GM21526 (cell line): ENCODE measurements around the gene KRT16.
"Not testable (repeated sequence)": the region's sequence is repeated elsewhere in the genome, so short reads cannot be mapped to it uniquely, and the experiment has no call there.

Source experiments
- ATAC-seq: cut with Tn5 transposase; IDR thresholded peaks from one replicate; pipeline ENCODE4 v1.9.1; 2021; ENCODE audit warnings: moderate library complexity; ENCODE audit not compliant: unreplicated experiment, low FRiP score

Gene KRT16

GRCh38 chr17:41612376-41613160, at the start of gene KRT16:
TSS of gene KRT16 (minus strand) at chr17:41612767. CDS start at chr17:41612688, 79 bp downstream.
- not testable (repeated sequence) for ATAC-seq

GRCh38 chr17:41660221-41660711, 47.7 kb upstream of the KRT16 start:
- ATAC-seq: no peak

- no peak for ATAC-seq
Measured at GRCh38 chr17:41659427-41660212, 47.1 kb upstream of the KRT16 start.

GRCh38 chr17:41658846-41659245, 46.3 kb upstream of the KRT16 start:
- ATAC-seq: no peak

- ATAC-seq: no peak
Measured at GRCh38 chr17:41657936-41658335, 45.4 kb upstream of the KRT16 start.

DNA sequence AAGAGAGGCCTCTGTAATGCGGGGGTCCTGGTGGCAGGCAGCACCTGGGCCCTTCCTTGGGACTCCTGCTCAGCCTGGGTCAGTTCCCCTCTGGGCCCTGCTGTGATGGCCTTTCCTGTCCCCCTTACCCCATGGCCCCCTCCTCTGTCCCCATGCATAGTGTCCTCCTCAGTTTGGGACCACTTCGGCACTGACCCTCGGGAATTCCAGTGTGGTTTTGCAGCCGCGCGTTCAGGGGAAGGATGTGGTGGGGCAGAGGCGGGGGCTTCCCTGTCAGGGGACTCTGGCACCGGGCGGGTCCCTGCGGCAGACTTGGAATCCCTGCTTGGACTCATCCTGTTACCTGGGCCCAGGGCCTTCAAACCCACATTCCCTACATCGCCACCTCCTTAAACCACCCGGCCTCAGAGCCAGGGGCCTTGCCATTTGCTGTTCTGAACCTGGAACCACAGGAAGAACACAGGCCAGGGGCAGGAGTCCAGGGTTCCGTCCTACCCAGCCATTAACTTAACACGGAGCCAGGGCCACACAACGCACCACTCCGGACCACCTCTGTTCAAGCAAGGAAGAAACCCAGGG, 44.7 kb upstream of the KRT16 start:
- no peak for ATAC-seq

DNA sequence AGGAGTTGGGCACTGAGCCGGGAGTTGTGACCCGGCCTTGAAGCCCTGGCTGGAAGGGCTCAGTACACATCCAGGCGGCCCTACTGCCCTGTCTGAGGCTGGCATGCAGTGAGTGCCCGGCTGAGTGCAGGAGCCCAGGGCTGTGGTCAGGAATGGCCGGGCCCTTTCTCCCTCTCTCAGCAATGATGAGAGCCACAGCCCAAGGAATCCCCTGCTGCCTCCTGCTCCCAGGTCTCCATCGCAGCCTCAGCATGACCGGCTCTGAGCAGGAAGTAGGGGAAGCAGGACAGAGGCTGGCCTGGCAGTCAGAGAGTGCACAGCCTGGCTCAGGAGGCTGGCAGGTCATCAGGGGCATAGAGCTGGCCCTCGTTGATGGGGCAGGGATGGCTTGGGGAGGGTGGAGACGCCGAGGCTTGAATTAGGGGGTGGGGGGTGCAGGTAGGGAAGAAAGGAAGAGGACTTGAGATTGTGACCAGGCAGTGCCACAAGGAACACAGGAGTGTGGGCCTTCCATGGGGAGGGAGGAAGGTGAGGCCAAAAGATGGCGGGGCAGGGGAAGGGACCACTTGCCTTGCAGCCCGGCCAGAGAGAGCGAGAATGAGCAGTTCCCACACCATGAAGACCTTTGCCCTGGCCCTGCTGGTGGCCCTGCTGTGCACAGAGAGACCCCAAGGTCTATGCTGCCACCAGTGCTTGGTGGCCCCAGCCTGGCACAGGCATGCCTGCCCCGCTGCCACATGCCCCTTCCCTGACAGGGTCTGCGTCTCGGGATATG, 43.9 kb upstream of the KRT16 start:
- no peak for ATAC-seq

- no peak for ATAC-seq
Measured at GRCh38 chr17:41655611-41656111, 43.1 kb upstream of the KRT16 start.

DNA sequence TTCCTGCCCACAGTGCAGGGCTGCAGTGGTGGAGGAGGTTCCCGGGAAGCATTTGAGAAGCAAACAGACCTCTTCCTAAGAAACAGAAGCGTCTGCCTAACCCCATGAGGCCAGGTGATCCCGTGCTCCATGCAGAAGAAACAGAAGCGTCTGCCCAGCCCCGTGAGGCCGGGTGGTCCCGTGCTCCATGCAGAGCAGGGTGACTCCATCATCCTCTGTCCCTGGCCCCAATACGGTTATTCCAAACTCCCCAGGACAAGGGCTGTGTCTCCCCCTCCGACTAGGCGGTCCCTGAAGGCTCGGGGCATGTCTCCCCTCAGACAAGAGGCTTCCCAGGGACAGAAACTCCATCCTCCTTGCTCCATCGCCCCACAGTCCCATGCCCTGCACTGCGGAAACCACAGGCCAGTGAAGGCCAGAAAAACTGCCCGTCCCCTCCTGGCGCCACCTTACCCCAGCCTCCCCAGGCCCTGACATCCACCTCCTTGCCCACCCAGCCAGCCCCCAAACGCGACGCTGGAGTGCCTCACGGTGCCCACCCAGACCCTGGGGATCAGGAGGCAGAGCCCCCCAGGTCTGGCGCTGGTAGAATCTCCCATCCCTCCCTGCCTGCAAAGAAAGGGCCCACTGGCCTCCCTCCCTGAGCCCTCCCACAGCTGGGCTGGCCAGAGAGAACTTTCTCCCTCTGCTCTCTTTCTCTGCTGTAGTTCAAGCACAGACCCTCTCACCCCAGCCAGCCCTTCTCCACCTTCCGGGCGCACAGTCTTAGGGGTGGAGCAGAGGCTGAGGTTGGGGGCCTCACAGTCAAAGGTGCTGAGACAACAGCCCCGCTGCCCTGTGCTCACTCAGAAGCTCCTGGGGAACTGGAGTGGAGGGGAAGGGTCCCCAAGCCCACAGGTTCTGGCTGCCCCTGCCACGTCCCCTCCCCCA, 42.4 kb upstream of the KRT16 start:
- ATAC-seq: no peak

DNA sequence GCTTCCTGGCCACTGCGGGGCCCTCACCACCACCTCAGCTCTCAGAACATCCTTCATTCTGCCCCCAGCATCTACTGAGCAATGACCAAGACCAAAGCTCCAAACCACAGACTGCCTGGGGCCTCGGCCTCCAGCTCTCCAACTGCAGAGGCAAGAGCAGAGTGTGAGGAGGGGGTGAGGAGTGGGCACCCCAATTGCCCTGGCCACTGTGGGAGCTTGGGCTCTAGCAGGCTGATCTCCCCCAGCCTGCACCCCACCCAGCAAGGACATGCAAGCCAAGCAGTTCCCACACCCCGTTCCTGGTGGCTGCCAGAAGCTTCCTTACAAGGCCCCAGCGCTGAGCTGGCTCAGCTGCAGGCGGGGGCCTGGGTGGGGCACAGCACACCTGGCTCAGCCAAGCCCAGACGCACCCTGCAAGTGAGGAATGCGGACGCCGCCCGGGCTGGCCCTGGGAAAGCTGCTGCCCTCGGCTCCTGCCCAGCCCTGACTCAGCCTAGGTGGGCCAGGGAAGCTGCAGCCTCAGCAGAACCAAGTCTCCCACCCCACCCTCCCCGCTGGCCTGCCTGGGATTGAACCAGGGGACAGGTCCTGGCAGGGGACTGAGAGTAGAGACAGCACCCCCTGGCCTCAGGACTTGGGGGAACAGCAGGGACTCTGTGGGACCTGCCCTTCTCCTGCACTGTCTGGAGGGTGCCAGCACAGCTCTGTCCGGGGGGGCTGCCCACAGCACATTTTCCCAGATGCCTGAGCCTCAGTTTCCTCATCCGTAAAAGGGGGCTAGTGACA, 41.5 kb upstream of the KRT16 start:
- no peak for ATAC-seq

DNA sequence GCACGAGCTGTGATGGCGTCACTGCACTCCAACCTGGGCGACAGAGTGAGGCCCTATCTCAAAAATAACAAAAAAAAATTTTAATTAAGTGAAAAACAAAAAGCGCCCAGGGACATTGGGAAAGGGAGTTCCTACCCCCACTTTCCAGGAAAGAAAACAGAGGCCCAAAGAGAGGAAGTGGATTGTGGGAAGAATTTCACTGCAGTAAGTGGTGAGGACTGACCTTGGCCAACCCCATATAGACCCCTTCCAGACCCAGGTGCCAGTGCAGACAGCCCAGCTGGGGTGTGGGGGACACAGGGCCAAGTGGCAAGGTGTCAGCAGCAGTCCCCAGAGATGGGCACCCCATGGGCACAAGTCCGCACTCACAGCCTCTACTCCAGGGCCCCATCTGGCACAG, 40.9 kb upstream of the KRT16 start:
- ATAC-seq: no peak

- ATAC-seq: no peak
Measured at GRCh38 chr17:41652461-41652970, 39.9 kb upstream of the KRT16 start.

GRCh38 chr17:41651625-41652460, 39.3 kb upstream of the KRT16 start:
- ATAC-seq: no peak

DNA sequence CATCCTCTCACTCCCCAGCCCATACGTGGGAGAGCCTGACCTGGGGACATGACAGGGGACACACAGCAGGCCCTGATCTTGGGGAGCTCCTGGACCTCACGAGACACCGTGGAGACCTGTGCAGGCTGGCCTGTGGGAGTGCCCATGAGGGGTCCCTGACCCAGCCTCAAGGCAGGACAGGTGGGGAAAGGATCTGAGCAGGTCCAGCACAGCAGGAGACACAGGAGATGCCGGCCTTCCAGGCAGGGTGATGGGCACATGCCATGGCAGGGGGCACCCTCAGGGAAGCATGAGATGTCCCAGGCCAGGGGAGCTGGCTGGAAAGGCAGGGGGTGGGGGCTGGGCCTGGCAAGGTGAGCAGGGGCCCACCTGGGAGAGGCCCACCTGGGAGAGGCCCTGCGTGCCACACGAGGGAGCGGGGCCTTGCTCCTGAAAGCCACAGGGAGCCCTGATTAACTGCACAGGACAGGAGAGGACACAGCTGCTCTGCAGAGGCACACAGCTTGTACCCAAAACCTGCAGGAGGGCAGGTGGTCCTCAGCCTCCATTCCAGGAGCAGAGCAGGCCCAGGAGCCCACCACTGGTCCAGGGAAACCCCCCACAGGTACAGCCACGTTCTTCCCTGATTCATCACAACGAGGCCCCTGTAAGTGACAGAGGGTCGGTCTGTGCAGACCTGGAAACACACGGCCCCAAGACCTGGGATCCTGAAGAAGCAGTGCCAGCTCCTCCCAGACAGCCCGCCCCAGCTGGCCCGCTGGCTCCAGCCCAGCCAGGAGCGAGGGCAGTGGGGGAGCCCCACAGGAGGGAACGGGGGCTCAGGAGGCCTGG, 38.4 kb upstream of the KRT16 start:
- no peak for ATAC-seq

- no peak for ATAC-seq
Measured at GRCh38 chr17:41649923-41650519, 37.5 kb upstream of the KRT16 start.
